ENCODE results near the gene CDHR2. TPM values are rescaled to one million over a fixed set of nuclear protein-coding genes. Genes with fewer than 3 reads are reported as not detected.

The CDHR2 gene
- polyA plus RNA-seq = 1.4 TPM in 1 of 2 replicates, not detected in the other

GRCh38 chr5:176548967-176549444 lies at the start of gene CDHR2:
Gene CDHR2 (plus strand): TSS chr5:176549342. CDS start chr5:176565353, 16,011 bp downstream.

GRCh38 chr5:176536902-176537553 lies 12.1 kb upstream of the CDHR2 start, which contains the start of gene RNF44:
Gene RNF44 (minus strand): TSS chr5:176537402. CDS start chr5:176532472, 4,930 bp downstream.

GRCh38 chr5:176609724-176610434 lies 60.7 kb downstream of the CDHR2 start, which contains the start of gene GPRIN1:
Gene GPRIN1 (minus strand): TSS chr5:176610156. CDS start chr5:176599834, 10,322 bp downstream.

GRCh38 chr5:176629853-176630680 lies 80.9 kb downstream of the CDHR2 start, which contains the start of the genes EIF4E1B and SNCB:
Gene EIF4E1B (plus strand): TSS chr5:176630675. CDS start chr5:176642788, 12,113 bp downstream.
Gene SNCB (minus strand): TSS chr5:176630534. CDS start chr5:176629654, 880 bp downstream.

Other genes with a start within 250 kb of the CDHR2 start
- 46.1 and 47.9 TPM in 2 replicates for gene KIAA1191, start 187.6 kb upstream of the CDHR2 start, polyA plus RNA-seq
- 1.1 and 3.9 TPM in 2 replicates for gene ARL10, start 183.9 kb upstream of the CDHR2 start, polyA plus RNA-seq
- 106 and 141 TPM in 2 replicates for gene NOP16, start 160.7 kb upstream of the CDHR2 start, polyA plus RNA-seq
- gene HIGD2A, start 160.6 kb upstream of the CDHR2 start, polyA plus RNA-seq = 451 and 463 TPM in 2 replicates
- gene CLTB, start 132.8 kb upstream of the CDHR2 start, polyA plus RNA-seq = 20.9 and 37.9 TPM in 2 replicates
- gene FAF2, start 101.0 kb upstream of the CDHR2 start, polyA plus RNA-seq = 44.3 and 48.9 TPM in 2 replicates
- gene RNF44, start 11.9 kb upstream of the CDHR2 start, polyA plus RNA-seq = 5.5 and 6.7 TPM in 2 replicates
- gene GPRIN1, start 60.8 kb downstream of the CDHR2 start, polyA plus RNA-seq = 0.95 and 2.2 TPM in 2 replicates
- 6.9 and 17.0 TPM in 2 replicates for gene SNCB, start 81.2 kb downstream of the CDHR2 start, polyA plus RNA-seq
- gene EIF4E1B, start 81.3 kb downstream of the CDHR2 start, polyA plus RNA-seq = not detected in 2 replicates
- gene TSPAN17, start 98.1 kb downstream of the CDHR2 start, polyA plus RNA-seq = 2.6 and 3.3 TPM in 2 replicates

All from Purkinje cell (primary cell).